HG02970 (cell line): ENCODE results near the gene SLCO4A1.

ENCODE experiments used
- ATAC-seq: cut with Tn5 transposase; IDR thresholded peaks from one replicate; pipeline ENCODE4 v1.9.1; 2021; ENCODE audit warnings: mild to moderate bottlenecking, moderate library complexity, moderate number of reproducible peaks; ENCODE audit not compliant: unreplicated experiment, low FRiP score

SLCO4A1 gene

DNA sequence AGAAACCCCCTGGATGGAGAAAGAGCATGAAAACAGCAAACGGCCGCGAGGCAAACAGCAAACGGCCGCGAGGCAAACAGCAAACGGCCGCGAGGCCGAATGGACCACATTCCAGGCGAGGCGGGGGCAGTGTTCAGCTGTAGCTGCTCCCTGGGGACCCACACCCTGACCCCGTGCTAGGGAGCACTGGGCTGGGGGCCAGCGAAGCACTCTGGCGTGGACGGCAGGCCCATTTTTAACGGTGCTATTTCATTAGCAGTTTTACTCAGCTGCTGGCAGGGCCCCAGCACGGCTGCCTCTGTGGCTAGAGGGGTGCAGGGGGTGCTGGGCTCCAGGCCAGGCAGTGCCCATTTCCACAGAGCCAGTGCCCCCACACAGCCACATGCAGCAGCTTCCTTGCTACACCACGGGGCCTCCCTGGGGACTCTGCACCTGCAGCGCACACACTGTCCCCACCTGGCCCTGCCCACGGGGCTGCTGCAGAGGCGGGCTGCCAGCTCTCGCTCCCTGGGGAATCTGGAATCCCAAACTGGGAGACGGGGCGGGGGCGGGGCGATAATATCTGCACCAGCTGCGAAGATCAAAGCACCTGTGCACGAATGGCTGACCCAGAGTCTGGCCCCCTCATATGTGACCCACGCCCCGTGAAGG is 35.6 kb upstream of the SLCO4A1 start:
- ATAC-seq: no peak

DNA sequence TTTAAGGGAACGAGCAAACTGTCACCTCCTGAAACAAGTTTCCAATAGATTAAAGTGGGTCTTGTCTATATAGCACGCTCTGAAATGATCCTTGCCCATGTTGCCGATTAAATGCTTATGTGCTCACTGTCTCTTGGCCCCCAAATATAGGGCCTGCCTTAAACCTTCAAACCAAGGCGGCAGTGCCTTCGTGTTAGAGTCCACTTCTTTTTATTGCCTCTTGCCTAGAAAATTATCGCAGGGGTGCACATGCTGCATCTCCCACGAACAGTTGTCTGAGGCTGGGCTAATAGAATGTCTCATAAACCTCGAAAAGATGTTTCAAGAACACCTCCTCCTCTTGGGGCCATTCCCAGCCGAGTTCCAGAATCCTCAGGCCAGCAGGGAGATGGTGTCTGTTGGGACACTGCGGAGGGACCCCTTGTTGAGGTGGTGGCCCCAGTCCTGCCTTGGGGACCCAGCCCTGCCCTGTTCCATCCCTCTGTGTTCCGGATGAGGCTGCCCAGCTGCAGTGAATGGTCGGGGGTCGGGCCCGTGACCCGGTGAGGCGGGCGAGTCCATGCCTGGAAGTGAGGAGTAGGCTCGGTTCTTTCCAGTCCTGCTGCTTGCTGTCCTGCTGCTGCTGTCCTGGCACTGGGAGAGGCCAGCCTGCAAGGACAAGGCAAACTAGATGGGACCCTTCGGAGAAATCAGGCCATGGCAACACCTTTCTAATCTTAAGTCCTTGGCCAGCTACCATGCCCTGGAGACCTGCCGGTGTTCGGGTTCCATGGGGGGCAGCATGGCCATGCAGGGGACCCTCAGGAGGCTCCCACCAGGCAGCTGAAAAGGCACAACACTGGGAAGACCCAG is 34.7 kb upstream of the SLCO4A1 start:
- no peak for ATAC-seq

DNA sequence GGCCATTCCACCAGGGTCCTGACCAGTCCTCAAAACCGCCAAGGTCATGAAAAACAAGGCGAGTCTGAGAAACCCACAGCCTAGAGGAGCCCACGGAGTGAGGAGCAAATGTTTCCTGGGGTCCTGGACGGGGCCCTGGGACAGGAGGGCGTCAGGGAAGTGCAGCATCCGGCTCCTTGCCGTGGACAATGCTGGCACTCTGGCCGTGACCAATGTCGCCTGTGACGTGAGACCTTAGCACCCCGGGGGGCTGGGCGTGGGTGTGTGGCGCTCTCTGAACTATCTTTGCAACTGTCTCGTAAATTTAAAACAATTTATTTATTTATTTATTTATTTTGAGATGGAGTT is 34.1 kb upstream of the SLCO4A1 start:
- no peak for ATAC-seq

DNA sequence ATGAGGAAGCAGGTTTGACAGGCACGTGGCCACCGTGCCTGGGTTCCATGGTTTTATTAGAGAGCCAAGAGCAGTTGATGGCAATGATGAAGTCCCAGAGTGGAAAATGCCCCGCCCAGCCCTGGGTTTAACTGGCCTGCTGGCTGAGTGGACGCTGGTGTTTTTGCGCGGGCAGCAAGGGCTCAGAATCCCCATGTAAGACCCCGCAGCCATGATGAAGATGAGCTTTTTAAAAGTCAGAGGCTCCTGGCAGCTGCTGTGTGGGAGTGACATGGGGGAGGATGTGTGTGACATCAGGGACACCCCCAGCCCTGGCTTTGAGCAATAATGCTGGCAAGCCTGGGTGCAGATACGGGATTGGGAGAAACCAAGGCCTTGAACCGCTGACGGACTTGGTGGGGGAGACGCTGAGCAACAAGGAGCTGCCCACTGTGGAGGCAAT is 33.0 kb upstream of the SLCO4A1 start:
- ATAC-seq: no peak

DNA sequence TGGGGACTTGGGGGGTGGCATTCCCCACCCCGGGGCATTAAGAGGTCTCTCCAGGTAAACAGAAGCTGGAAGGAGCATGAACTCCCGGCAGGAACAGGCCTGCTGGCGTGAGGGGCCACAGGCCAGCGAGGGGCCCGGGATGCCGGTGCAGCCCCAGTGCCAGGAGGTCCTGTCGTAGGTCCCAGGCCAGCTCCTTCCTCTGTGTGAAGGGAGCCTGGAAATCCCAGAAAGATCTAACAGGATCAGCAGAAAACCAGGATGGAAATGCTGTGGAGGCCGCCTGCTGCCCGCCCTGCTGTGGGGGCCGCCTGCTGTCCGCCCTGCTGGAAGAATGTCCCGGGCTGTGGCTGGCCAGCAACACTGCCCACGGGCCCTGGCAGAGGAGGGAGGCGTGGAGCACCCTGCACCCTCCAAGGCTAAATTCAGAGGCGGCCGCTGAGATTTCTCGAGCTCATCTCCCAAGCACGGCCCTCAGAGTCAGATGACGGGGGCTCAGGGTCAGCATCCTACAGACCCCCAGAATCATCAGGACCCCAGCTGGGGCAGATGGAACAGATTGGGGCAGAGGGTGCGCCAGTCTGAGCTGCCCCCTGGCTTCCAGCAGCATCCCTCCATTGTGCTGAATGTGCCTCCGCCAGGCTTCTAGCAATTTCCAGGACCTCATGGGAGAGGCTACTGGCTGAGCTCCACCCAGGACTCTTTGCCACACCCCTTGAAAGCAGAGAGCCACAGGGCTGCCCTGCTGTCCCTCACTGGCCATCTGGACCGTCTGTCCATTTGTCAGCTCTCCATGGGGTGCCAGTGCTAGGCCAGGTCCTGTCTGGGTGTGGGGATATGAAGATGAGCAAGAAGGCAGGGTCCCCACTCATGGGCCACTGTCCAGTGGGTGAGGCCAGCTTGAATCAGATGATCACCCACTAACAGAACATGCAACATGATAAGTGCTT is 32.2 kb upstream of the SLCO4A1 start:
- no peak for ATAC-seq

DNA sequence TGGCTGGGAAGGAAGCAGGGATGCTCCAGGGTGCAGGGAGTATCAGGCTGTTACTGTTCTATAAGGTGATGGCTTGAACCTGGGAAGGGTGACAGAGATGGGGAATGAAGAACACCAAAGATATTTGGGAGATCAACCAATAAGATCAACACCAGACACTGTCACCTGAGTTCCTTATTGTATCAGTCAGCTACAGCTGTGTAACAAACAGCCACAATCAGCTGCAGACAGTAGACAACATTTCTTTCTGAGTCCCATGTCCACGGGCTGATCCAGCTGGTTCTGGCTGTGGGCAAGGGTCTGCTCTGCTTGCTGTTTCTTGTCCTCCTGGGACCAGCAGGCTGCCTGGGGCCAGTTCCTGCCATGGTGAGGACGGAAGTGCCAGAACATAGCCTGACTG is 31.3 kb upstream of the SLCO4A1 start:
- no peak for ATAC-seq

DNA sequence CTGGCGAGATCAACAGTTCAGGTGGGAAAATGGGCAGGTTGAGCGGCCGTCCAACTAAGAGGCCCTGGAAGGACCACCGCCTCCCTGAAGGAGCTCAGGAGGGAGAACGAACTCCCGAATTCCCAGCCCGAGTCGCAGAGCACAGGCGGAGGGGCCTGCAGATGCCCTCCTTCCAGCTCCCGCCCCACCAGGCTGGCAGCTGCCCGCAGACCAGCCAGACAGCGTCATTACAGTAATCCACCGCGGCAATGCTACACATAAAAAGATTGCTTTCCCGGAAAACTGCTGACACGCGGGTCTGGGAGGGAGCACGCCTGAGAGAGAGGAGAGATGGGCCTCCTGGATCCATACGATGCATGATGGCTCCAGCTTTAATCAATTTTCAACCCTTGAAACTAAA is 30.5 kb upstream of the SLCO4A1 start:
- no peak for ATAC-seq

DNA sequence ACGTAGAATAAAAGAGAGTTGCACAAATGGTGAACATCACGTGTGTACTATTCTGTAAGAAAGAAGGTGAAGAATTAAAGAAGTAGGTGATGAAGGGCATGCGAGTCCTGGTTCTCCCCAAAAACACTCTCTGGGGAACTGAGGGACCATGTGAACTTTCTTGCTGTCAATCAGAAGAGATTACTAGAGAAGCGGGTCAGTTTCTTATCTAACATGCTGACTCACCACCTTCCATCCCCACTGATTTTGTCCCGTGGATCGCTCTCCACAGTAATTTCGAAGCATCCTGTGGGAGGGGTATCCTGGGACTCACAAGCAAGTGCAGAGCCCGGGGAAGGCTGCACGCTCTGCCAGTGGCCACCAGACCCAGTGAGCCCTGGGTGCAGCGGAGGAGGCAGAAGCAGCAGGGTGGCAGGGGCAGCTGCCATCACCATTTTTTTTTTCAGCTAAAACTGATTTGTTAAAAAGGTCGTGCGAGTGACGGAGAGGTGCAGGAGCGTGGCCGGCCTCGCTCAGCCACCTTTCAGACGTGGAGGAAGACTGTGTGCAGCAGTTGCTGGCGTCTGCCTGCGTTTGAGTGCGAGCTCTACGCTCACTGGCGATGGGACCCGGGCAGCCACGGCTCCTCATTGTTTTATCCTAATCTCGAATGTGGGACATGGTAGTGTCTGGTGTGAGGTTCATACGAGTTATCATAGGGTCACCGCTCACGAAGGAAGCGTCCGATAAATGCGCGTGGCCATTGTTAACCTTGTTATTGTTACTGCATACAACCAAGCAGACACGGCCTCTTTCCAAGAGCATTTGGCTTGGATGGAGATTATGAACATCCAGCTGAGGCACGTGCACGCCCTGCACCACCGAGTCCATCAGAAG is 28.0 kb upstream of the SLCO4A1 start:
- no peak for ATAC-seq

DNA sequence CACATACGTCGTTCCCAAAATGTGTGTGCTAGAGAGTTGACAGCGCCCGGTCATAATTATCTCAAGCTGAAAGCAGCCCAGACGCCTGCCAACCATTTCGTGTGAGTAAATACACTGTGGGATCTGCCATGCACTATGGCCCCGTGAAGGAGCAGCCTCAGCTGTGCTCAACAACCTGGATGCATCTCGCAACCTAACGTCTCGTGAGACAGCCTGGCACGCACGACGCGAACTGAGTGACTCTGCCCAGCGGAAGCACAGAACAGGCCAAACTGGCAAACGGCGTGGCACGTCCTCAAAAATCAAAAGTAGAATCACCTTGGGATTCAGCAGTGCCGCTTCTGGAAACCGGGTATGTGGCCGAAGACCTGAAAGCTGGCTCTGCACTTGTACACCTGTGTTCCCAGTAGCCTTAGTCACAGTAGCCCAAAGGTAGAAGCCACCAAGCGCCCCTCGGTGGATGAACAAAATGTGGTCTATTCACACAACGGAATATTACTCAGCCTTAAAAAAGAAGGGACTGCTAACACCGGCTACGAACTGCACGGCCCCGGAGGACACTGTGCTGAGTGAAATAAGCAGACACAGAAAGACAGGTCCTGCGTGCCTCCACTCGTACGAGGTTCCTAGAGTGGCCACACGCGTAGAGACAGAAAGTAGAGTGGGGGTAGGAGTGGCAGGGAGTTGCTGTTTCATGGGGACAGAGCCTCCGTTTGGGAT is 27.2 kb upstream of the SLCO4A1 start:
- no peak for ATAC-seq

DNA sequence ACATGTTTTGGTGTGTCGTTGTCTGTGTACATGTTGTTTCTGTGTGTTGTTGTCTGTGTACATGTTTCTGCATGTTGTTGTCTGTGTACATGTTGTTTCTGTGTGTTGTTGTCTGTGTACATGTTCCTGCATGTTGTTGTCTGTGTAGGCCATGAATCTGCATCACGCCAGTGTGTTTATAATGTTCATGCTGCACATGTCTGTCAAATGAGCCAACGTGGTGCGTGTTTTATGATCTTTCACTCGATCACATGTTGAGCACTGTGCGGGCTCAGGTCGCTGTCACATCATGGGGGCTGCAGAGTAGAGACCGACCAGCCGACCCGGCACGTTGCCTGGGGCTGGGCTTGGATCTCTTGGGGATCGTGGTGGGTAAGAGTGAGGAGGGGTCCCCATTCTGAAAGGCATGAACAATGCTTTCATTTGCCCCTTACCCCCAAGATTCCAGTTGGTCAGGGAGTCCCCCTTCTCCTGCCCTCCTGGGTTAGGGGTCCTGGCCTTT is 26.5 kb upstream of the SLCO4A1 start:
- ATAC-seq: no peak

DNA sequence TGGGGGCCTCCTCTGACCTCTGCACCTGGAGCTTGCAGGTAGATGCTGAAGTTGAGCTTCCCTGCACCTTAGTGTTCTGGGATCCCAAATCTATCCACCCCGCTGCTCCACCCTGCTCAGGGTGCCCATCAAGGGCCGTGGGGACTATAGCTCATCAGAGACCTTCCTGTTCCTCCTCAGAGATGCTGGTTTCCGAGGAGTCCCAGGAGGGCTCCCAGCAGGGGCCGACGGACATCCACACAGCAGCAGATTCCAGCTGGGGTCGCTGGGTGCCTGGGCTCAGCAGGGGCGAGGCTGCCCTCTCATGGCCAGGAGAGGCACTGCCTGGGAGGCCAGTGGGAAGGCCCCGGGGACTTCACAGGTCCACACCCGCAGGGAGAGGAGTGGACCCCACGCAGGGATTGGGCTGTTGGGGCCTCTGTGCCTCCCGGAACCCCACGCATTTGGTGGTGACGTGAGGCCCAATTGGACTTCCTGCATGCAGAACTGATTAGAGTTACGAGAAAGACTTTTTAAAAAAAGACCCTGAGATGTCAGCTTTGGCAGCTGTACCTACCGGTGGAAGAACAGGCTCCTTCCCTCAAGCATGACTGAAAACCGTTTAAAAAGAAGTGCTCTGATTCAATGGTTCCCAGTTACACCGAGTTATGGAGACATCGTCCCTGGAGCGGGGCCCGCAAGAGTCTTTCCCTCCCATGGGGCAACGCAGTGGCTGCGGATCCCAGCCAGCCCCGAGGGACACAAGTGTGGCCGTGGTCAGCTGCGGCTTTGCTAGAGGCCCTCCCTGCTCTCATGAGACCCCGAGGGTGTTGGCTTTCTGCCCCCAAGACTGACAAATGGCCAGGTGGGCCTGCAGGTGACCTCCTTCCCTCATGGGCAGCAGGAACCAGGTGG is 25.3 kb upstream of the SLCO4A1 start:
- peak; percentile 60 for ATAC-seq

DNA sequence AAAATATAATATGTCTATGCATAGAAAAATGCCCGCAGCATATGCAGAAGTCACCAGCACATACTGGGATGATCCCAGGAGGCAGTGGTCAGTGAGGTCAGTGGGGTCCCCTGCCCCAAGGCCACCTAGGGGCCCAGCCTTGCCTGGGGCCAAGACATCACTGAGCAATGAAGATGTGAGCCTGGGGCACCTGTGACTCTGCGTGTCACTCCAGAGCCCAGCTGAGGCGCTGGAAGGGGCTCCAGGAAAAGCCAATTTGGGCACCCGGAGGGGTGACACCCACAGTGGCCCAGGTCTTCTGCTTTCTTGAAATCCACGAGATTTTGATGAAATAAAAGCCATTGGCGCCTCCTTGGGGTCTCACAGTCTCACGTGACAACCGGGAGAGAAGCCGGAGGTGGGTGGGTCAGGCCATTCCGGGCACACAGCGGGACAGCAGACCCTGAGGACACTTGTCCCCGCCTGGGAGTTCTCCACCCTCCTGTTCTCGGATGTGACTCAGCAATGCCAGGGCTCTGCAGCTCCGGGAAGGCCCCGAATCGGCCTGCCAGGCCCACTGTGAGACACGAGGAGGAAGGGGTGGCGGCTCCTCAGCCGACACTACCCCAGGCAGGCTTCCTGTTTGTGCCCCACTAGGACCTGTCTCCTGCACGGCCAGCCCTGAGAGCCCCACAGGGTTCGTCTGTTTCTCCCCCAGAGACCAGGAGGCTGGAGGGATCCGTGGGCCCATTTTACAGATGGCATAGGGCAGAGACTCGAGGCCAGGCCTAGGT is 24.4 kb upstream of the SLCO4A1 start:
- no peak for ATAC-seq

DNA sequence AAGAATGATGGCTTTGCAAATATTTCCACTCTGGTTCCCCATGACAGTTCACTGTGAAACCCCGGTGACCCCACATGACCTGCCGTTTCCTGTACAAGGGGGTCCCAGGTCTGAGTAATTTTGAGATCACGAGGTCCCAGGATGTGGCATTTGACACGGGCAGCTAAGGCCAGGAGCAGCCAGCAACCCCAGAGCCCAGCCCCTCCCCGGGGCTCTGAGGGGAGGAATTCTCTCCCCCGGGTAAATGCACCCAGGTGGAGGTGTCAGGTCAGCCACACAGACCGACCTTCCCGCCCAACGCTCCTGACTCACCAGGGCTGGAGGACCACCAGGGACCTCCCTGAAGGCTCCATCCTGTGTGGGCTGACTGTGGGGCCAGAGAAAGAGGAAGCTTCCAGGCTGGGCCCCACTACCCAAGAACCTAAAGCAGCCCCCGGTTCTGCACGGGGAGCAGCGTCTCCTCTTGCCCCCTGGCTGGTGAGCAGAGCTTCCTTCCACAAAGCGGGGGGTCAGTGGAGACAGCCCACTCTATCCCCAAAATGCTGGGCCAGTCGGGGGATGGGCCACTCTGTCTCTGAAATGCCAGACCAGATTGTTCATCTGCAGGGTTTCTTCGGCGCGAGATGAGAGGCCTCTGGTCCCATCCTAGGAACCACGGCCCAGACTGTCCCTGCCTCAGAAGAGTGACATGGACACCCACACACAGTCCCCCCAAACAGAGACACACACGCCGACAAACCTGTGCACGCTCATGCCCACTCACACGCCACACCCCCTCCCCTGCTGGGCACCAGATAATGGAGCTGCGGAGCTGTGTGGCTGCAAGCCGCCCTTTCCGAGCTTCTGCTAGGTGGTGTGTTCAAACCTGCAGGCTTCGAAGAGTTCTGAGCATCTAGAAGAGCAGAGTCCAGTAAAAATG is 23.4 kb upstream of the SLCO4A1 start:
- no peak for ATAC-seq

DNA sequence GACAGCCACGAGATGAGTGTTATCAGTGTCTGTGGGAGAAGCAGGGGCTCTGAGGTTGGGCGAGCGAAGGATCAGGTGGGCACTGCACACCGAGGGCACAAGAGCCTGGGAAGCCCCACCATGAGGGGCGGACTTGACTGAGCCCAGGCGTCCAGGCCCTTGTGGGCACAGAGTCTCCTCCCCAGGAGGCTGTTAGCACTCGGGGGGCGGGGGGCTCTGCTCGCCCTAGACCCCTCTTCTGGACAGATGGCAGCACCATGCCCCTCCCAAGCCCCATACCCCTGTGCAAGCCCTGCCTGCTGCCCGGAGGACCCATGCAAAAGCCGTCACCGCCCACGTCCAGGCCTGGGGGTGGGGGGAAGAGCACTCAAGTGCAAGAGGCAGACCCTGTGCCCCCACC is 21.7 kb upstream of the SLCO4A1 start:
- ATAC-seq: no peak

DNA sequence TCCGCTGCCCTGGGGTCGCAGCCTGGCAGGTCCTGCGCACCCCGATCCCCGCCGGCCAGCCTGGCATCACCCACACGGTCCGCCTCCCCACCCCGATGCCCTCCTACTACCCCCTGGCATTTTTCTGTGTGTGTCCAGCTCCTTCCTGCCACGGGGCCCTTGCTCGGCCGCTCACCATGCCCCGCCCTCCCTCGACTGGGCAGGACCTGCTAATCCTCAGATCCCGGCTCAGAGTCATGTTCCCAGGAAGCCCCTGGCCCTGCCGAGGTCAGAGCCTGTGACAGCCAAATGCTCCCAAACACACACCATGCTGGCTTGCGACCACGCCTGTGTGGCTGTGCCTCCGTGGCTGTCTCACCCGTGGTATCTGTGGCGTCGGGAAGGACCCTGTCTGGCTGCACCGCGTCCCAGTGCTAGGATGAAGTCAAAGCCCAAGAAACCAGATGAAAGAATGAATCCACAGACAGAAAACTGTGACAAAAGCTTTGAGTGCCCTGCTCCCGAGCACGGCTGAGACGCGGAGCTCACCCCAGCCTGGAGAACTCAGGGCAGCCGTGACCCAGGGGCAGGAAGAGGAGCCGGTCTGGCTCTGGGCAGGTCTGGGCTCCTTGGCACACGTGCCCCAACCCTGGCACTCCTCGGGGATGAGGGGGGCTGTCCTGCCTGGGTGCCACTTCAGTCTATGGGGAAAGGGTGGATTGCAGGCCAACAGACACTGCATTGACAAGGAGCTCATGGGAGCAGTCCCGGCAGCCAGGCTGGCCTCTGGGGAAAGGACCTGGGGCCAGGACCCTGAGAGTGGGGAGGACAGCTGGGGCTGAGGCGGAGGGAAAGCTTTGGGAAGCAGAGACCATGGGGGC is 20.8 kb upstream of the SLCO4A1 start:
- no peak for ATAC-seq
